GM19023 (cell line): Measurements from ENCODE around the gene SLC15A3.

Experiments
- ATAC-seq: cut with Tn5 transposase; IDR thresholded peaks from one replicate; pipeline ENCODE4 v1.9.1; 2021; ENCODE audit warnings: mild to moderate bottlenecking, moderate library complexity; ENCODE audit not compliant: unreplicated experiment

SLC15A3 gene

DNA sequence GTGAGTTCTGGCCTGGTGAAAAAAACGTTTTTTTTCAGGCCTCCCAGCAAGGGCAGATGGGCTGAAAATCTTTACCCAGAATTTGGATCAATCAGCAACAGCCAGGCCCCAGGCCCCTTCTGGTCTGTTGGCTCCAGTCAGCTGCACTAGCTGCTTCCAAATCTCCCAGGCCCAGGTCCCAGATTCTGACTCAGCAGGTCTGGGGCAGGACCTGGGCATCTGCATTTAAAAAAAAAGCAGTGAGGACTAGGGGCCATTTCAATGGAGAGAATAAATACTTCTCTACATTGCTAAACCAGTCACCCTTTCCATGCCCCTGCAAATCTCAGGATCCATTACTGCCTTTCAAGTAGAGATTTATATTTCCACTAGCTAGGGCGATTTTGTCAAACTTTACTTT lies 4.3 kb downstream of the SLC15A3 start:
- ATAC-seq, result no peak

- no peak for ATAC-seq
Measured at GRCh38 chr11:60946601-60947264, 5.2 kb downstream of the SLC15A3 start.

- no peak for ATAC-seq
Measured at GRCh38 chr11:60945295-60945667, 6.7 kb downstream of the SLC15A3 start.

GRCh38 chr11:60944490-60945294 lies 7.3 kb downstream of the SLC15A3 start:
- no peak for ATAC-seq

DNA sequence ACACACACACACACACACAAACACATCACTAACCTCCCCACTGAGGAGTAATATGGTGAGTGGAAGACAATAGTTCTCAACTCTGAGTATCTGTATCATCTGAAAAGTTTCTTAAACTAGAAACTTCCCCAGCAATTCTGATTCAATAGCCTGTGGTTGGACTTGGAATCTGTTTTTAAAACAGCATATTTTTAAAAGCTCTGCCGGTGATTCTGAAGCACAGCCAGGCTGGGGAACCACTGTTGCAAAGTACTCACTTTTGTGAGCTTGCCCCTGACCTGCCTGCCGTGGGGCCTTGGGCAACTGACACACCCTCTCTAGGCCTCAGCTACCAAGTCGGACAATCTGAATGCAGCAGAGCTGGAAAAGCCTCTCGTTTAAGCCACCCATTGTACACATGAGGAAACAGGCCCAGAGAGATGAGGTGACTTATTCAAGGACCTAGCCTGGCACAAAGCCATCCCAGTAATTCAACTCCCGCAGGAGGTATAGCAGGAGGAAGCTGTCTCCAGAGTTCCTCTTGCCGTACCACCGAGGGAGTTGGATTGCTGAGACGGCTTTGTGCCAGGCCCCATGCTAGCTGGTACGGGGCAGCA lies 8.9 kb downstream of the SLC15A3 start:
- no peak for ATAC-seq

DNA sequence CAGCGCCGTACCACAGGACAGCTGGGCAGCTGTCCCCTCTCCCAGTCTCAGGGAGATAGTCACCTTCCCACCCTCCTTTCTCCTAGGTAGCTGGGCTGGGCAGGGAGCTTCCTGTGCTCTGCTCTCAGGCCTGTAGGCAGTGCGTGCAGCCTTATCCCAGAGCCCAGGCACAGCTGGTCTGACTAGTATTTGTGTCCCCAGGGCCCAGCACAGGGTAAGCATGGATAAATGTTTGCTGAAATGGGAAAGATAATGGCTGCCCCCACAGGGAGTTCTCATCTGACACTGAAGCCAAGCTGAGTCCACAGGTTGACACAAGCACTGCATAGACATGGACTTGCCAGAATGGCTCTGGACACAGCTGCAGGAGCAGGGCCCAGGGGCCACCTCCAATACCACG lies 9.8 kb downstream of the SLC15A3 start:
- no peak for ATAC-seq

DNA sequence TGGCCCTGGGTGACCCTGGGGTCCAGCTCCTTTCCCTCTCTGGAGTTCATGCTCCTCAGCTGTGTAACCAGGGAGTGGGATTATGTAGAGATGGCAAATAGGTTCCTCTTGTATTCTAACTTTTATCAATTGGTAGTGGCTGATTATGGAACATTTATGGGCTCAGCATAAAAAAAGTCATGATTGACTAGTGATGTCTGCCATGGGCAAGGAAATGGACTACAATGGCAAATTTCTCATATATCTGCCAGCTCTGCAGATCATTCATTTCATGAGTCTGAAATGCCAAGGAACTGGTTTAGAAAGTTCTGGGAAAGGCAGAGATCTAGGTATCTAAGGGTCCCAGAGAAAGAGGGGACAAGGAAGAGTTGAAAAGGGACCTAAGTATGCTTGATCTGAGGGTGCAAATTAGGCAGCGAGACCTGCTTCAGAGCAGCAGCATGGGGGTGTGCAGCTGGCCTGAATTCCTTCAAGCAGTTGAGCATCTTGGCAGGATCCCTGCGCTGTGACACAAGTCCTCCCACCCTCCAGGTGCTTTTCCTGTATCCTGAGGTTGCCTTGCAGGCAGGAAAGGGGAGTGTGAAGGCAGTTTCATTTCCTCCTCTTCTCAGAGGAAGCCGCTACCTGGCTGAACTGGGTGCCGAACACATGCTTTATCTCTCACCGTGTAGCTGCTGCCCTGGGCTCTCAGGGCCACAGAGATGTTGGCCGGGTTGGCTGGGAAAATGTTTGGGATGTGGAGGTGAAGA lies 10.4 kb downstream of the SLC15A3 start:
- ATAC-seq, result no peak

DNA sequence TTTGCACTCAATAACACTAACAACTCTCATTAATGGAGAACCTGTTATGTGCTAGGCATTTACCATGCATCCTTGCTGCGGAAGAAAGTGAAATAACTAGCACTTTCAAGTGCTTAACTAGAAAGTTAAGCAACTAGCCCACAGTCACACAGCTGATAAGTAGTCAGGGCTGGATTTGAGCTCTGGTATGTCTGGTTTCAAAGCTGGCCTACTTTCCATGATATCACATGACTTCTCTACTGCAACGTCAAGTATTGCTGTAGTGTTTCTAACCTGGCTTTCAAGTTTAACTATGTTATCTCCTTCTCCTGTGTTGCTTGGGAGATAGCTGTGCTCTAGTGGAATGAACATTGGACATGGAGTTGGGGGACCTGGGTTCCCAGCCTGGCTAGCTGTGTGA lies 12.1 kb downstream of the SLC15A3 start:
- ATAC-seq, result no peak

- ATAC-seq, result no peak
Measured at GRCh38 chr11:60939301-60939700, 12.7 kb downstream of the SLC15A3 start.

GRCh38 chr11:60938500-60938899 lies 13.5 kb downstream of the SLC15A3 start:
- ATAC-seq, result no peak

DNA sequence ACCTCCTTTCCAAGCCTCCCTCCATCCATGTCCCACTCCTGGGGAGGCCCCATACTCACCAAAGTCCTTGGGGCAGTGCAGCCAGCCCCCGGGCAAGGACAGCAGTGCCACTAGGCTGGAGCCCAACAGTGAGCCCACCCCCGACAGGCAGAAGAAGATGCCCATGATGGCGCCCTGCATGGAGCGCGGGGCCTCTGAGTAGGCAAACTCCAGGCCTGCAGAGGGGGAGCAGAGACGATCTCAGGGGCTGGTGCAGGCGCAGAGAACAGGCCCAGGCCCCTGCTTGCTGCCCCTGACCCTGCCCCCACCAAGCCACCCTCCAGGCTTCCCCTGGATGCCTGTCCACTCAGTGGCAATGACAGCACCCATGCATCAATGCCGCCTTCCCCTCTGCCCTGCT lies 14.2 kb downstream of the SLC15A3 start:
- ATAC-seq, result no peak

DNA sequence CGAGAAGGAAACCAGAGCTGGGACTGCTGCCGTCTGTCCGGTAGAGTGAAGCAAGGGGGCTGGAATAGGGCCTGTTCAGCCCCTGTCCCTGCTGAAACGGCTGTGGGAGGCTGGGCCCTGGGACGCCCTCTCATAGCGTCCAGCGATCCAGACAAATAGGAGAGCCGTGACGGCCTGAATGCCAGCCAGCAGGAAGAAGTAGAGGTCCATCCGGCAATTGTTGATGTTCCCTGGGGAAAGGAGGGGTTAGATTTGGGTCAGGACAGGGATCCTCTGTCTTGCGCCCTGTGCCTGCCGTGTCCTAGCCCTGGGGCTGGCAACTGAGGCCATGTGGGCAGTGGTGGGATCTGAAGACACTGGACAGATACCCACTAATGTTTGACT lies 14.8 kb downstream of the SLC15A3 start:
- ATAC-seq, result no peak

DNA sequence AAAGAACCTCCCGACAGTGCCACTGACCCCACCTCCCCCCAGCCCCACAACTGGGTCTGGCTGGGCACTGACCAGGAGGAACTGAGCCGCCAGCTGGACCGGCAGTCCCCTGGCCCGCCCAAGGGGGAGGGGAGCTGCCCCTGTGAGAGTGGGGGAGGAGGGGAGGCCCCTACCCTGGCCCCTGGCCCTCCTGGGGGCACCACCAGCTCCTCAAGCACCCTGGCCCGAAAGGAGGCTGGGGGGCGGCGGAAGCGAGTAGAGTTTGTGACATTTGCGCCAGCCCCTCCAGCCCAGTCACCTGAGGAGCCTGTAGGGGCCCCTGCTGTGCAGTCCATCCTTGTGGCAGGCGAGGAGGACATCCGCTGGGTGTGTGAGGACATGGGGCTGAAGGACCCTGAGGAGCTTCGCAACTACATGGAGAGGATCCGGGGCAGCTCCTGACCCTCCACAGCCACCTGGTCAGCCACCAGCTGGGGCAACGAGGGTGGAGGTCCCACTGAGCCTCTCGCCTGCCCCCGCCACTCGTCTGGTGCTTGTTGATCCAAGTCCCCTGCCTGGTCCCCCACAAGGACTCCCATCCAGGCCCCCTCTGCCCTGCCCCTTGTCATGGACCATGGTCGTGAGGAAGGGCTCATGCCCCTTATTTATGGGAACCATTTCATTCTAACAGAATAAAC lies 15.4 kb downstream of the SLC15A3 start:
- no peak for ATAC-seq

DNA sequence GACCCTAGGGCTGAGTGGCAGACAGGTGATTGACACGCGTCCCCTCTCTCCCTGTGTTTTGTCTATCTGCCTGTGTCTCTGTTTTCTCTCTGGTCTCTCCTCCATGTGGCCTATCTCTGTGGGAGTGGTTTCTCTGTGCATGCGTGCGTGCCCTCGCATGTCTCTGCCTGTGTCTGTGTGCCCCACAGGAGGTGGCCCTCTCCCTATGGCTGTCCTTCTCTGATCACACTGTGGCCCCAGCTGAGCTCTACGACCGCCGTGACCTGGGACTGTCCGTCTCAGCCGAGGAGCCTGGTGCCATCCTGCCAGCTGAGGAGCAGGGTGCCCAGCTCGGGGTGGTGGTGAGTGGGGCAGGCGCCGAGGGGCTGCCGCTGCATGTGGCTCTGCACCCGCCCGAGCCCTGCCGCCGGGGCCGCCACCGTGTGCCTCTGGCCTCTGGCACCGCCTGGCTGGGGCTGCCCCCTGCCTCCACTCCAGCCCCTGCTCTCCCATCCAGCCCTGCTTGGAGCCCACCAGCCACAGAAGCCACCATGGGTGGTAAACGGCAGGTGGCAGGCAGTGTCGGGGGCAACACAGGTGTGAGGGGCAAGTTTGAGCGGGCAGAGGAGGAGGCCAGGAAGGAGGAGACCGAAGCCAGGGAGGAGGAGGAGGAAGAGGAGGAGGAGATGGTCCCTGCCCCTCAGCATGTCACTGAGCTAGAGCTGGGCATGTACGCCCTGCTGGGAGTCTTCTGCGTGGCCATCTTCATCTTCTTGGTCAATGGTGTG lies 16.1 kb downstream of the SLC15A3 start:
- no peak for ATAC-seq

DNA sequence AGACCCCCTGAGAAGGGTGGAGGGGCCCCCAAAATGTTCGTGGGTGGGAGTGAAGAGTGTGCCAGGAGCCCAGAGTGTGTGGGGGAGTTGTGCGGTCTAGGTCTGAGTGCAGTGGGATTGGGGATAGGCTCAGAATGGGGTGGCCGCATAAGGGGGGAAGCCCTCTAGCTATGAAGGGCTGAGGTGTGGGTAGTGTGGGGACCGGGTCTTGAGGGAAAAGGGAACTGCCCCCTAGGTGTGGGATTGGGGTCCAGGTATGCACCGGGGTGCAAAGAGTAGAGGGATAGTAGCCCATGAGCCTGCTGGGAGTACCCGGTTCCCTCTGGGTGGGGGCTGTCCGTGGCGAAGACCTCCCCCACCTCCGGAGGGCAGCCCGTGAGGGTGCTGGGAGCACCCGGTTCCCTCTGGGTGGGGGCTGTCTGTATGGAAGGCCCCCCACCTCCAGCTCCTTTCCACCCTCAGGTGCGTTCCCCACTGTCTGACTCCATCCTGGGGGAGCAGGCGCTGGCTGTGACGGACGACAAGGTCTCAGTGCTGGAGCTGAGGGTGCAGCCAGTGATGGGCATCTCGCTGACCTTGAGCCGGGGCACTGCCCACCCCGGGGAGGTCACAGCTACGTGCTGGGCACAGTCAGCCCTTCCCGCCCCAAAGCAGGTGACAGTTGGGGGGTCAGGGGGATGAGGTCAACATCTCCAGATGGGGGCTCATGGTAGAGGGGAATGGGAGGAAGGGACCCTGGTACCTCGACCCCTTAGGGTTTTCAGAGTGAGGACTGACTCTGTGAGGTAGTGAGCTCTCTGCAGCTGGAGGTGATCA lies 17.0 kb downstream of the SLC15A3 start:
- ATAC-seq, result no peak

DNA sequence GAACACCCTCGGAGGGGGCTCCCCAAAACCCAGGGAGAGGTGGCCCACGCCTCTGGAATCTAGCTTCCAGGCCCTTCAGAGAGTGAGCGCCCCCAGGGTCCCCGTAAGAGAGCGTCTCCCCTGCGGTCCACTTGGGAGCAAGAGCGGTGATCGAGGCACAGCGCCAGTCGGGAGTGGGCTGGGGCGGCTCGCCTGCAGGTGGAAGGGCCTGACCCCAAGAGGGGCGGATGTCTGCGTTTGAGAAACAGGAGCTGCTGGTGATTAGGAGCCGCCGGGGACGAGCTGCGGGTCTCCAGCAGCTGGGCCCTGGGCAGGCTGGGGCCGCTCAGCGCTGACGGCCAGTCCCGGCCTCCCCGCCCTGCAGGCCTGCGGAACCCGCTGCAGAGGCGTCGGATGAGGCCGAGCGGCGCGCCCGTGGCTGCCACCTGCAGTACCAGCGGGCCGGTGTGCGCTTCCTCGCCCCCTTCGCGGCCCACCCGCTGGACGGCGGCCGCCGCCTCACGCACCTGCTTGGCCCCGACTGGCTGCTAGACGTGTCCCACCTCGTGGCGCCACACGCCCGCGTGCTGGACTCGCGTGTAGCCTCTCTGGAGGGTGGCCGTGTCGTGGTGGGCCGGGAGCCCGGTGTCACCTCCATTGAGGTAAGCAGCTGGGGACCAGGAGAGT lies 17.7 kb downstream of the SLC15A3 start:
- ATAC-seq, result no peak

GRCh38 chr11:60933416-60934123 lies 18.4 kb downstream of the SLC15A3 start:
- no peak for ATAC-seq
